Gastroesophageal sphincter (tissue), 3 donors: ENCODE results near the gene PLCB1.

Experiments used
- CTCF ChIP-seq, 4 experiments: fragments of 200-600 bp in 2 of 4; fragments of 450-650 bp in 2 of 4; sonication (generic) in 1 of 4; IDR thresholded peaks; one replicate each; pipeline ENCODE4 v1.5.1; 2017 to 2019; ENCODE audit warnings: antibody characterized with exemption in 4 of 4, mild to moderate bottlenecking in 2 of 4, moderate library complexity in 2 of 4
- EP300 ChIP-seq: sonication (generic); formaldehyde crosslinking; IDR thresholded peaks from one replicate; pipeline ENCODE4 v1.6.1; 2017; ENCODE audit warnings: antibody characterized with exemption, mild to moderate bottlenecking
- POLR2AphosphoS5 ChIP-seq: sonication (generic); formaldehyde crosslinking; IDR thresholded peaks from one replicate; pipeline ENCODE4 v1.6.1; 2017; ENCODE audit warnings: antibody characterized with exemption

- TF ChIP-seq CTCF (IDR thresholded peaks at IDR 0.05), result no peak
- no peak for TF ChIP-seq POLR2AphosphoS5
- TF ChIP-seq EP300, result no peak
These were observed 386.8 kb downstream of the PLCB1 start for GRCh38 chr20:8518878-8519277.
